Neural cell (in vitro differentiated cells): ENCODE data around the gene COX6B2. TPM values are rescaled to one million over a fixed set of nuclear protein-coding genes. Genes with fewer than 3 reads are reported as not detected.

ENCODE experiments used
- H2AFZ ChIP-seq: fragments of 200-600, 300-800 bp; sonication (generic), shearing (Covaris generic); 2 replicates; pipeline ENCODE4 v1.6.0; 2014; ENCODE audit warnings: low read depth, mild to moderate bottlenecking, antibody characterized with exemption, low read length, moderate library complexity
- H3F3A ChIP-seq: fragments of 200-600 bp; shearing (Covaris generic); 2 replicates; pipeline ENCODE4 v1.6.1; 2016; ENCODE audit warnings: mild to moderate bottlenecking, moderate library complexity, mixed read lengths, antibody characterized with exemption, low read length; ENCODE audit not compliant: insufficient read depth, poor library complexity, severe bottlenecking
- H3K27ac ChIP-seq: fragments of 200-600, 300-800 bp; sonication (generic), shearing (Covaris generic); 2 replicates; pipeline ENCODE4 v1.5.1; 2014; ENCODE audit warnings: mild to moderate bottlenecking, low read length, moderate library complexity
- H3K27me3 ChIP-seq: fragments of 300-800, 200-600 bp; sonication (generic), shearing (Covaris generic); 2 replicates; pipeline ENCODE4 v1.6.0; 2014; ENCODE audit warnings: mild to moderate bottlenecking, low read depth, low read length, moderate library complexity; ENCODE audit not compliant: insufficient read depth
- H3K36me3 ChIP-seq: fragments of 300-800, 200-600 bp; sonication (generic), shearing (Covaris generic); 2 replicates; pipeline ENCODE4 v1.5.1; 2014; ENCODE audit warnings: mild to moderate bottlenecking, antibody characterized with exemption, low read length, moderate library complexity; ENCODE audit not compliant: insufficient read depth
- H3K4me2 ChIP-seq: fragments of 300-800, 200-600 bp; sonication (generic), shearing (Covaris generic); 2 replicates; pipeline ENCODE4 v1.6.0; 2014; ENCODE audit warnings: mild to moderate bottlenecking, low read length
- H3K4me3 ChIP-seq: fragments of 300-800, 200-600 bp; sonication (generic), shearing (Covaris generic); 2 replicates; pipeline ENCODE4 v1.5.1; 2014; ENCODE audit warnings: mild to moderate bottlenecking, low read length, moderate library complexity
- H3K79me2 ChIP-seq: fragments of 200-600 bp; shearing (Covaris generic); replicated peaks from 2 replicates; pipeline ENCODE4 v1.6.0; 2014; ENCODE audit warnings: mild to moderate bottlenecking, low read length, moderate library complexity; ENCODE audit not compliant: insufficient read depth
- H3K9ac ChIP-seq: fragments of 300-800, 200-600 bp; sonication (generic), shearing (Covaris generic); 2 replicates; pipeline ENCODE4 v1.6.1; 2016; ENCODE audit warnings: mild to moderate bottlenecking, low read length, mixed read lengths
- H3K9me2 ChIP-seq: fragments of 200-600 bp; shearing (Covaris generic); 2 replicates; pipeline ENCODE4 v1.6.1; 2016; ENCODE audit warnings: mild to moderate bottlenecking, low read length, mixed read lengths; ENCODE audit not compliant: insufficient read depth
- H3K9me3 ChIP-seq: fragments of 200-600, 300-800 bp; sonication (generic), shearing (Covaris generic); 2 replicates; pipeline ENCODE4 v1.6.1; 2016; ENCODE audit warnings: mild to moderate bottlenecking, mixed run types, low read length, moderate library complexity, mixed read lengths
- H4K20me1 ChIP-seq: fragments of 200-600 bp; shearing (Covaris generic); 2 replicates; pipeline ENCODE4 v1.6.1; 2016; ENCODE audit warnings: mild to moderate bottlenecking, mixed run types; ENCODE audit not compliant: insufficient read depth
- CTCF ChIP-seq: fragments of 450-650 bp; IDR thresholded peaks from 2 replicates; pipeline ENCODE4 v1.5.1; 2014; ENCODE audit warnings: antibody characterized with exemption, mild to moderate bottlenecking, moderate library complexity; ENCODE audit not compliant: poor library complexity, severe bottlenecking
- EP300 ChIP-seq: fragments of 450-650 bp; conservative IDR thresholded peaks from 2 replicates; pipeline ENCODE4 v1.6.1; 2014; ENCODE audit warnings: antibody characterized with exemption, mild to moderate bottlenecking, moderate library complexity; ENCODE audit not compliant: poor library complexity, severe bottlenecking
- EZH2 ChIP-seq: fragments of 200-600, 300-800 bp; shearing (Covaris generic), sonication (generic); IDR thresholded peaks from 2 replicates; pipeline ENCODE4 v1.6.1; 2014; ENCODE audit warnings: antibody characterized with exemption, low read length, borderline replicate concordance, mild to moderate bottlenecking; ENCODE audit not compliant: insufficient read depth, poor library complexity, severe bottlenecking
- MXI1 ChIP-seq: fragments of 450-650 bp; conservative IDR thresholded peaks from 2 replicates; pipeline ENCODE4 v1.6.1; 2014; ENCODE audit warnings: antibody characterized with exemption, mild to moderate bottlenecking; ENCODE audit not compliant: poor library complexity, severe bottlenecking
- POLR2AphosphoS5 ChIP-seq: IDR thresholded peaks from 2 replicates; pipeline ENCODE4 v1.6.1; 2012
- RAD21 ChIP-seq: fragments of 450-650 bp; conservative IDR thresholded peaks from 2 replicates; pipeline ENCODE4 v1.6.1; 2014; ENCODE audit warnings: antibody characterized with exemption, mild to moderate bottlenecking, moderate library complexity
- SMC3 ChIP-seq: fragments of 450-650 bp; conservative IDR thresholded peaks from 2 replicates; pipeline ENCODE4 v1.6.1; 2014; ENCODE audit warnings: antibody characterized with exemption, mild to moderate bottlenecking, moderate library complexity; ENCODE audit not compliant: poor library complexity
- TAF1 ChIP-seq: IDR thresholded peaks from 2 replicates; pipeline ENCODE4 v1.6.1; 2012; ENCODE audit warnings: low read depth
- polyA plus RNA-seq: library from polyadenylated mRNA; depleted of rRNA; stranded (reverse); fragments of >200 nt; gene quantifications from 2 replicates; pipeline ENCODE4 v1.2.3, GENCODE V29; 2014
- TF ChIP-seq, protein P1 (sequence below): IDR thresholded peaks from 2 replicates; pipeline ENCODE4 v1.6.1; 2012; ENCODE audit warnings: borderline replicate concordance

The COX6B2 gene
- polyA plus RNA-seq, 1 donor from 2014 or later, result 0.17 TPM

GRCh38 chr19:55341171-55341588, 13.3 kb downstream of the COX6B2 start:
- no peaks in the 10 kb centered on the region for H3F3A ChIP-seq
- no peaks in the 10 kb centered on the region for H3K36me3 ChIP-seq
- H2AFZ ChIP-seq, result no peak overlapping the region
- no peaks in the 10 kb centered on the region for H3K9me3 ChIP-seq
- peak overlapping the region; percentile 99 for H3K9ac ChIP-seq
- no peaks in the 10 kb centered on the region for H3K27me3 ChIP-seq
- H4K20me1 ChIP-seq, result peaks cover 5% of the 10 kb centered on the region
- peak overlapping the region; percentile 95 for H3K4me3 ChIP-seq
- TF ChIP-seq MXI1 (peak; percentile 19), TAF1 (no peak), POLR2AphosphoS5 (peak; percentile 43)
- H3K79me2 ChIP-seq, result peaks cover 10% of the 10 kb centered on the region
- peak overlapping the region; percentile 100 for H3K4me2 ChIP-seq
- no peaks in the 10 kb centered on the region for H3K9me2 ChIP-seq
- H3K27ac ChIP-seq, result peak overlapping the region; percentile 98

DNA sequence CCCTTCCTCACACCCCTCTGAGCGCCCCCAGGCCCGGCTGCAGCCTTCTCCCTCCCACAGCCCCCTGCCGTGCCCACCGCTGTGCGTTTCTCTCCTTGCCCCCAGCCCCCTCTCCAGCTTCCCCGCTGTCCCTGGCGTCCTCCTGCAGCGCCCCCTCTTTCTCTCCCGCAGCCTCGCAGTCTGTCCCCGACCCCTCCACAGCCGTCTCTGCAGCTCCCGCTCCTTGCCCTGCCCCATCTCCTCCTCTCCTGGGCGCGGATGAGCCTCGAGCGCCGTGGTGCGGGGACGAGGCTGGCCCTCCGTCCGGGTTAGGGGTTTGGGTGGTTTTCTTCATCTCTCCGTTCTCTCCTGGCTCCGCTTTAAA, 13.8 kb downstream of the COX6B2 start:
- Histone ChIP-seq H3K9me2 (no peaks in the 10 kb centered on the region), H3K9ac (peak overlapping the region; percentile 99), H3K27me3 (no peaks in the 10 kb centered on the region), H3K27ac (peak overlapping the region; percentile 98), H3F3A (no peaks in the 10 kb centered on the region), H3K4me2 (peak overlapping the region; percentile 100), H3K36me3 (no peaks in the 10 kb centered on the region), H3K4me3 (peak overlapping the region; percentile 95), H4K20me1 (peaks cover 5% of the 10 kb centered on the region), H3K9me3 (no peaks in the 10 kb centered on the region), H3K79me2 (peaks cover 10% of the 10 kb centered on the region), H2AFZ (no peak overlapping the region)
- TF ChIP-seq EP300 (no peak), POLR2AphosphoS5 (peak; percentile 36), TAF1 (no peak), SMC3 (peak; percentile 42), CTCF (peak; percentile 63), RAD21 (peak; percentile 57), EZH2 (no peak), MXI1 (no peak)
- TF ChIP-seq, protein P1, sequence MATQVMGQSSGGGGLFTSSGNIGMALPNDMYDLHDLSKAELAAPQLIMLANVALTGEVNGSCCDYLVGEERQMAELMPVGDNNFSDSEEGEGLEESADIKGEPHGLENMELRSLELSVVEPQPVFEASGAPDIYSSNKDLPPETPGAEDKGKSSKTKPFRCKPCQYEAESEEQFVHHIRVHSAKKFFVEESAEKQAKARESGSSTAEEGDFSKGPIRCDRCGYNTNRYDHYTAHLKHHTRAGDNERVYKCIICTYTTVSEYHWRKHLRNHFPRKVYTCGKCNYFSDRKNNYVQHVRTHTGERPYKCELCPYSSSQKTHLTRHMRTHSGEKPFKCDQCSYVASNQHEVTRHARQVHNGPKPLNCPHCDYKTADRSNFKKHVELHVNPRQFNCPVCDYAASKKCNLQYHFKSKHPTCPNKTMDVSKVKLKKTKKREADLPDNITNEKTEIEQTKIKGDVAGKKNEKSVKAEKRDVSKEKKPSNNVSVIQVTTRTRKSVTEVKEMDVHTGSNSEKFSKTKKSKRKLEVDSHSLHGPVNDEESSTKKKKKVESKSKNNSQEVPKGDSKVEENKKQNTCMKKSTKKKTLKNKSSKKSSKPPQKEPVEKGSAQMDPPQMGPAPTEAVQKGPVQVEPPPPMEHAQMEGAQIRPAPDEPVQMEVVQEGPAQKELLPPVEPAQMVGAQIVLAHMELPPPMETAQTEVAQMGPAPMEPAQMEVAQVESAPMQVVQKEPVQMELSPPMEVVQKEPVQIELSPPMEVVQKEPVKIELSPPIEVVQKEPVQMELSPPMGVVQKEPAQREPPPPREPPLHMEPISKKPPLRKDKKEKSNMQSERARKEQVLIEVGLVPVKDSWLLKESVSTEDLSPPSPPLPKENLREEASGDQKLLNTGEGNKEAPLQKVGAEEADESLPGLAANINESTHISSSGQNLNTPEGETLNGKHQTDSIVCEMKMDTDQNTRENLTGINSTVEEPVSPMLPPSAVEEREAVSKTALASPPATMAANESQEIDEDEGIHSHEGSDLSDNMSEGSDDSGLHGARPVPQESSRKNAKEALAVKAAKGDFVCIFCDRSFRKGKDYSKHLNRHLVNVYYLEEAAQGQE, result peak; percentile 45
